Measurements from ENCODE around the gene HHLA2.
A peak's percentile ranks its signal among the peaks of the same experiment; 100 is the strongest.
"Not testable (repeated sequence)": the region's sequence is repeated elsewhere in the genome, so short reads cannot be mapped to it uniquely, and the experiment has no call there.

HHLA2 gene

DNA sequence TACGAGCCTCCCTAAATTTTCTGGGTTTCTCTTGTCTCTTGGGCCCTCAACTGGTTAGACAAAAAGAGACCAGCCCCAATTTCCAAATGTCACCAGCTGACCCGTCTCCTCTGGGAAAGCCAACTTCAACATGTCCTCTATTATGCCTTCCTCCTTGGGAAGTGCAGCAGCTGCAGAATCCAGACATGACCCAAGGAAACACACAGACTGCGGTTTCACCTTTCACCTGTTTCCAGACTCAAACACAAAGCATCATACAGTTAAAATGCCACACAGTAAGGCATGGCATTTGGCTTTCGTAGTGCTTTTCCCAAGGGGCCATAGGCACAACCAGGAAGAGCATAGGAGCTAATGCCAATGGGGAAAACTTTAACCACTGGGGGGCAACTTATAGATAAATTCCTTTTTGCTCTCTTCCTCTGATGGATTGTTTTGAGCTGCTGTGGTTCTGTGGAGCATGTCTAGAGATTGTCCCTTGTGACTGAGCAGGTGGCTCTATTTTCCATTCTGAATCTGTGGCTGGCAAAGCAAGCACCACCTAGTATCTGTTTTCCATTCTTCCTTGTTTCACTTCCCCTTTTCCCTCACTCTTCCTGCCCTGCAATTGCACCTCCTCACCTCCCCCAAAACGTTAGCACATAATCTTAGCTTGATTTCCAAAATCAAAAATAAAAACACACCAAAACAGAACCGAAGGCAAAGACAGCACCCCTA, 49.3 kb downstream of the HHLA2 start:
- no peak for DNase-seq

DNA sequence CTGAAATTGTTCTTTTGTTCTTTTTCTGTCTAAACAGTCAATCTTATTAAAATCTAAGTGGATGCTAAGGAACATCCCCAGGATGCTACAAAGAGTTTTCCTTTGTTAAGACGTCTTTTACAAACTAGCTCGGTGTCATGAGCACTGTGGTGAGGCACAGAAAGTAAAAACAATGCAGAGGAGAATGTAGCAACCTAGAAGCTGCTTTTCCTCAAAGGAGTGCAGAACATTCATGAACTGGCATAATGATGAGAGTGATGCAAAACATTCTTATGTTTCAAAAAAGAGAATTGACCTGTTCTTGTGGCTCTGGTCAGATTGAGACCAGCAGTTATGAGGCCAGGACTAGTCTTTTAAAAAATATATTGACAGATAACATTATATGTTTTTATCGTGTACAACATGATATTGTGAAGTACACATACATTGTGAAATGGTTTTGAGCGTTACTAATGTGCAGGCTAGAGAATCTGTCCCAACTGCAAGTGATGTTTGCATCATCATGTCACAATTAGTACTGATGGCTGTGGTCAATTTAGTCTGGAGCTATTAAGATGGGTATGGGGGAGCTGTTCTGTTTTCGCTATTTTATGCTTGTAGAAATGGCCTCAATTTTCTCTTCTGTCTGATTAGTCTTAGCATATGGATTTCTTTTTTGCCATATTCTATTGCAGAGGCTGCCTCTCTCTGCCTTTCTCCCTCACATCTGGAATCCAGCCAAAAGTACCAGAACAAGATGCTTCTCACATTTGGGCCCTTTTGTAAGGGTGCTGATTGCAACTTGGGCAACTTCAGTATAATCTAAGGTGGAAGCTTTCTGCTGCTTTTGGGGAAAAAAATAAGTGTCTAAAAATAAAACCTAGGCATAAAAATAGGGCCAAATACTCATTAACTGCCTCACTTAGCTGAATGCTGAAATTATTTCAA, 50.2 kb downstream of the HHLA2 start:
- no peak for DNase-seq

DNA sequence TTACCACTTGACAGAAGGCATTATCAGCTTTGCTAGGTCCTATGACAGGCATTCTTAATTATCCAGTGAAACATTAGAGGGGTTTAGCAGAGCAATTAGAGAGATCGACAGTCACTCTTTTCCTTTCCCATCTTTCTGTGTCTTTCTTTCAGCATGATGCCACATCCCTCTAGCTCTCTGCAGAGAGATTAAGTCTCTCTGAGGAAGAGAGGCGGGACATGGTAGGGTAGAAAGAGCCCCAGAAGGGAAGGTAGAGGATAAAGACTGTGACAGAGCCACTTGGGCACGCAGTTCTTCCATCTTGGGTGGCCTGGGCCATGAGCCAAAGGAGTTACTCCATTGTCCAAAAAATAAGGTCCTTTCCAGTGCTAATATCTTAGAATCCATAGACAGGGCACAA, 55.8 kb downstream of the HHLA2 start:
- DNase-seq, result no peak

DNA sequence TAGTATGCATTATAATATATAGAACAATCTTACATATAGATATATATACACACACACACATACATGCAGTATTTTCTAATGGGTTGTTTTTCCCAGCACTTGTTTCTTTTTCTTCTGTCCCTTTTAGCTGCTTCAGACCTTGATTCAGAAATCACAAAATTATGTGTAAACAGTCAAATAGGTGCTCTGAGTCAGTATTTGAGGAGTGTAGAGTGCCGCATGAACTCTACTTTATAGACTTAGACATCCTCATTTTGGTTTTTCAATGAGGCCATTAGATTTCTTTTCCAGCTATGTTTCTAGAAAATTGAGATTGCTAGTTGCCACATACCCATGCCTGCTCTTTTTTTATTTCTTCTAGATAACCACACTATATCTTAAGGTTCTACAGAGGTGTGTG, 58.2 kb downstream of the HHLA2 start:
- no peak for DNase-seq

DNA sequence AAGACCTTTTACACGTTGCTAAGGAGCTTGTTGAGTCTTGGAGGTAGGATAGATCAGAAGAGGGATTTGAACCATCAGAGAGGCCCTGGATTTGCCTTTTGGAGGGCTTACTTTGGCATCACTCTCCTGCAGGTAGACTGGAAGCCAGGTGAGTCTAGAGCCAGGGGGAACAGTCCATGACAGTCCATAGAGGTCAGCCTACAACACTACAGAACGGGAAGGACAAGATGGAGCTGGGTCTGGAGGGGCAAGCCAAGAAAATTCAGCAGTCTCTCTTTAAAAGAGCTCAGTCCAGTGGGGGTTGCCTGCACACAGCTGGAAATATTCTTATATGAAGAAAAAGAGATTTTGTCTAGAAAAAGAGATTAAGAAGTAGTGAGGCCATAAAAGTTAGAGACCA, 60.7 kb downstream of the HHLA2 start:
- no peak for DNase-seq

DNA sequence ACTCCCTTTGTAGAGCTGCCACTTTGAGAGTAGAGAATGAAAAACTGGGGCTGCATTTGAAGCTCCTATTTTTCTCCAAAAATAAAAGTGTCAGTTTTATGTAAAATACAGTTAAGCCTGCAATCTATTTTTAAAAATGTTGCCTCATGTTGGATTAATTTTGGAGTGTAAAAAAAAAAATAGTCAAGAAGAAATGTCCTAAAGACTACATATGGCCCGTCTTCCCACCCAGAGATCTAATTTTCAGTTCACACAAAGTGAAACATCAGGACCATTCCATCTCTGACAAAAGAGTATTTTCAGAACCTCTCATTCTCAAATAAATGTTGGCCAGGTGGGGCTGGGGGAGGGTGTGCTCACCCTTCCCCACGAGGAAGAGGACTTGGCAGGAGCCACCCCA, 62.7 kb downstream of the HHLA2 start:
- no peak for DNase-seq

DNA sequence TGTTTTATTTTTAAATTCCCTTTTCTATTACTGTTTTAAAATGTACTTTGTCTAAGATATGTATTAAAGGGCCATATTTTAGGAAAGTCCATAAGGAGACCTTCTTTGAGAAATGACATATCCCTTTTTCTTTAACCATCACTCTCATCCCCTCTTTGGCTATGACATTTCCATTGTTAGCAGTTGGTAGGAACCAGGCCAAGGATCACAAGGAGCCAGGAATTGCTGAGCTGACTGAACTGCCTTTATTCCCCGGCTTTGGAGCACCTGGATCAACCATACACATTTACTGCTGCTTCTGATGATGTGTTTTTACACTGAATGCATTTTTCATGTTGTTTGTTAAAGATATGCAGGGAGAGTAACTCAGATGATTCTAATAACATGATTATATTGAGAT, 79.7 kb downstream of the HHLA2 start:
- no peak for DNase-seq

DNA sequence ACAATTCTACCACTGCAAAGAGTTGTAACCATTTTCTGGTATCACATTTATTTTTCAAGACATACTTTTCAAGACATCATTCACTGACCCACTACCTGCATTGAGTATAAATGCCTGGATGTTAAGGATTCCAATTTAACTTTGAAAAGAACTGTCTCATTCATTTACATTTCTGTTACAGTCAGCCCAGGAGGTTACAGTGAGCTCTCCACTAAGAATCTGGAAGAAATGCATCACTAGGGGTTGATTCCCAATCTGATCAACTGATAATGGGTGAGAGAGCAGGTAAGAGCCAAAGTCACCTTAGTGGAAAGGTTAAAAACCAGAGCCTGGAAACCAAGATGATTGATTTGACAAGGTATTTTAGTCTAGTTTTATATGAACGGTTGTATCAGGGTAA, 81.0 kb downstream of the HHLA2 start:
- no peak for DNase-seq

DNA sequence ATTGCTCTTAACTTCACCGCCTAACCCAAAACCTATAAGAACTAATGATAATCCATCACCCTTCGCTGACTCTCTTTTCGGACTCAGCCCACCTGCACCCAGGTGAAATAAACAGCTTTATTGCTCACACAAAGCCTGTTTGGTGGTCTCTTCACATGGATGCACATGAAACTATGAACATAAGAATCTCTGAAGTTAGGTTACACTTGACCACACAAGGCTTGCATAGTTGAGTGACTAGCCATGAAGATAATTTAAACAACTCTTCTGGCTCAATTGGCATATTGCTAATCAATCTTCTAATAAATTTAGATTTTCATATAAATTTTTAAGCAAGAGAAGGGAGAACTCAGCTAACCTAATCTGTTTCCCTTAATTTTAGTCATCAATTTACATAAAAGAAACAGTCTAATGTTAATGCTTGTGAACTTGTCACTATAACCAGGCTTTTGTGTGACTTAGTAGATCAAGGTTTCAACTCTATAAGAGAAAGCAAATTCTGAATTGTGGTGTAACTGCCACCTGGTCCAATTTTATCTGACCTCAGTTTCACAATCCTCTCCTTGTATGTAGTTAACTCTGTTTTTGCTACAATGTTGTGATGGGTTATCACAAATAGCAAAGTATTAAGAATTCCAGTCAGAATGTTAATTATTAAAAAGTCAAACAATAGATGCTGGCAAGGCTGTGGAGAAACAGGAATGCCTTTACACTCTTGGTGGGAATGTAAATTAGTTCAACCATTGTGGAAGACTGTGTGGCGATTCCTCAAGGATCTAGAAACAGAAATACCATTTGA, 82.0 kb downstream of the HHLA2 start:
- DNase-seq, result no peak

DNA sequence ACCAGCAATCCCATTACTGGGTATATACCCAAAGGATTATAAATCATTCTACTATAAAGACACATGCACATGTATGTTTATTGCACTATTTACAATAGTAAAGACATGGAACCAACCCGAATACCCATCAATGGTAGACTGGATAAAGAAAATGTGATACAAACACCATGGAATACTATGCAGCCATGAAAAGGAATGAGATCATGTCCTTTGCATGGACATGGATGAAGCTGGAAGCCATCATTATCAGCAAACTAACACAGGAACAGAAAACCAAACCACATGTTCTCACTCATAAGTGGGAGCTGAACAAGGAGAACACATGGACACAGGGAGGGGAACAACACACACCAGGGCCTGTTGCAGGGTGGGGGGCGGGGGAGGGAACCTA, 82.6 kb downstream of the HHLA2 start:
- DNase-seq, result not testable (repeated sequence)

DNA sequence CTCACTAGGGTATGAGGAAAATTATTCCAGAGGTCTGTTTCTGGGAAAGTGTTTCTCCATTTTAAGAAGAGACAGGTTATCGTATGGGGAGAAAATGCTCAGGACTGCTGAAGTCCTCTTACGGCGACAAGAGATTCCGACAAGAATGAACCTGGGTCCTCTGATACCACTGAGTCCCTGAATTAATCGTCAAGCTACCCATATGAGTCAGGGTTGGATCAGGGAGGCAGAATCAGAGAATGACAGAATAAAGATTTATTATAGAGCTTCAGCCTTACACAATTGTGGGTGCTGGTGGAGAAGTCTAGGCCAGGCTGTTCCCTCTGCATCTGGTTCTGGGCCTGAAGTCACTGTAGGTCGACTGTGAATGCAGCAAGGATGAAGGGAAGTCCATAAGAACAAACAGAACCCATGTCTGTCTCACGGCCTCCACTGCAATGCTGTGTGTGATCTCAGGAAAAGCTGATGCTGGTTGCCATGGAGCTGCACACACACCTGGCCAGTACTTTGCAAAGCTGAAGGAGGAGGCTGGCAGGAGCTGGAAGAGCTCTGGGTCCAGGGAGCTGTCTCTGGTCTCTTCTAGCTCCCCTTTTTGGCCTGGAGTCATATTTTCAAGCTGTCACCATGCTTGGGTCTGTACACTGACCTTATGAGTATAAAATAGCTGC, 83.9 kb downstream of the HHLA2 start:
- no peak for DNase-seq

DNA sequence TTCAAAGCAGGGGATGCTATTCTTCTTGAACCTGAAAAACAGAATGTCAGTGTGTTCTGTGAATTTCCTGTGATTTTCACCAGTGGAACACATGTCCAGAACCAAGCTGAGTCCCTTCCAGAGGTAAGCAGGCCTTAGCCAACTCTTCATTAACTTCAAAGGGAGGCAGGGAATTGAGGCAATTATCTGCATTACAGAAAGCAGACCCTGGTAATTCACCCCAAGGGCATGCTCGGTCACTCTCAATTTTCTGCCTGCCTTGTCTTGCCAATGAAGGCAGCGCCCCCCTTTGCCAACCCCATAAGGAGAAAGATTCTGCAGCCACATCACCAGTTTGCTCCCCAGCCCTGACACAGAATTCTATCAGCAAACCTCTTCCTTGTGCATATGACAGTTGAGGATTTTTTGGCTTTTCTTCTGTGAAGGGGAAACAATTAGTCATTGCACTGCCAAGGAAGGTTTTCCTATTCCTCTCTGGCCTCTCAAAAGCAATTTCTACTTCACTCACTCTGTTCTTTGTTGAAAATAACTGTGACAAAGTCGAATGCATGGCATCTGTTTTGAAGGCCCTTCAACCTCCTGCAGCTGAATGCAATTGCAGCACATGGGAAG, 85.3 kb downstream of the HHLA2 start:
- no peak for DNase-seq

DNA sequence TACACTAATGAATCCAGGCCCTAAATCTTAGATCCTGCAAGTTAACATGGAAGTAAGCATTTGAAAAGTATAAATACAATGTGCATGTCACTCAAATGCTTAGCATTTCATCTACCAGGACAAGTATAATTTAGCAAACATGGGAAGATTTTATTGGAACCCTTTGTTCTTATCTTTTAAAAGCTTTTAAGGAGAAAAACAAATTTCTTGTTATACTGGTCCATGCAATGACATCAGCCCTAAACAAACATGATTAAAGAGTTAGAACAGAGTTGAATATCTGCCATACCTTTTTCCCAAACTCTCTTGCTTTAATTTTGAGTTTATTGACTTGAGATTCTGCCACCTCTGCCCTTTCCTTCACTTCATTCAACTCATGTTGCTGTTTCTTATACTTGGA, 87.0 kb downstream of the HHLA2 start:
- no peak for DNase-seq

DNA sequence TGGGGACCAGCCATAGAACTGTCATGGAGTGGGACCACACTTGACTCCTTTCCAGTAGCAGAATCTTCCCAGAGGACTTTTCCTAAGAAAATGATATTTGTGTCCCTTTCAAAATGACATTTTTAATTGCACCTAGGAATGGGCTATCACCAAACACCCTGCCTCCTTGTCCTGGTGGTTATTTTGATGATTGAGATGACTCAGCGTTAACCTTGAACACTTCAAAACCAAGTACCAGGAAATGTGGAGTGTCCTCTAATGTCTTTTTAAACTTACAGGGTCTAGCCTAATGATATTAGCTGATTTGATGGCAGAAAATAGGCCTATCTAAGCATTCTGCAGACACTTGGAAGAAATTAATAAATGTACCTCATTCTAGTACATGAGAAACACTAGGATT, 90.7 kb downstream of the HHLA2 start:
- no peak for DNase-seq

DNA sequence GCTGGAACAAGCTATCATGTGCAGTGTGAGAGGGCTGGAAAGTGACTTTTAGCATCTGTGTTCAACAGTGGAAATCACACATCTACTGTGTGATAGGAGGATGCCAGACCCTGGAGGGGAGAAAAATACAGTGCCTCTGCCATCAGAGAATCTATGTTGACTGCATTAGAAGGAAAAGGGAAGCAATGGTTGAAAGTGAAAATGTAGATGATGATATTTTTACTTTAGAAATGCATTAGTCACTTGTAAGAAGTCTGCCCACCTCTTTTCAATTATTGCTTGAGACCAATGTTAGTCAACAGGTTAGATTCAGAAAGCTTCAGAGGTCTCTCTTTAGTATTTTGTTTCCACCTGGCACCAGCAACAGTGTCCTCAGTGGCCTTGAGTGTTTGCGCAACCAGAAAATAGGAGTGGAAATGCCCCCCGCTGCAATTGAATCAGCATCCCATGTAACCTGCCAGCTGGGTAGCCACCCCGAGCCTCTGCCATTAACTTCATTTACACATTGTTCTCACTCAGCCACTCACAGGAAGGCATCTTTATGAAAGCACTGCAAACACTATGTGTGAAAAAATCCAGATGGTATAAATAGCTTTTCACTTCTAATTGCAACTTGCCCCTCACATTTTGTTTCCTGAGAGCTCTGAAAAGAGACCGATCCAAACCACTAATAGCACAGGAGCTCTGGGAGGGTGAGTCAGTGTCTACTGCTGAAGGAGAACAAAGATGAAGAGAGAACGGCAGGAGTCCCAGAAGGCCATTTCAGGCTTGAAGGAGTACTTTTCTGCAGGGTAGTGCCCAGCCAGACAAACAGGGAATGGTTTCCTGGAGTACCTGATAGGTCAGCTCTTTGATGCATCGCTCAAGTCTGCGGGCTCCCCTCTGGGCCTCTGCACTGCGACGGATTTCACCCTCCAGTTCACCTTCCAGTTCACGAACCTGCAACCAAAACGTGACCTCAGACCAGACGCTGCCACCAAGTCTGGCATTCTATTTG, 92.1 kb downstream of the HHLA2 start:
- DNase-seq, result peak in 1 of 2 experiments; percentile 53

DNA sequence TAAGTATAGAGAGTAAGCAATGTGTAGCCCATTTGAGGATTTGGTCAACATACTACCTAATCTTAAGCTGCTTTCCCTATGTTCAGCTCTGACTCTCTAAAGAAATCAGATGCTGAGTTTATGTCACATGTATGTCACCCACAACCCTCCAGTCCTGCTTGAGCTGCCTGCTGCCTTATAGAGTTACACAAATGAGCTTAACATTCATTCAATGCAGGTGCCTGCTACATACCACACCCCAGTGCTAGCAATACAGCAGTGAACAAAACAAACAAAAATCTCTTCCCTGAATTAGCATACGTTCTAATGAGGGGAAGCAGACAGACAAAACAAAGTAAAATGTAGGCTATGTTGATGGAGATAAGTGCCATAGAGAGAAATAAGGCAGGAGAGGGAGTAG, 93.0 kb downstream of the HHLA2 start:
- DNase-seq, result no peak

DNA sequence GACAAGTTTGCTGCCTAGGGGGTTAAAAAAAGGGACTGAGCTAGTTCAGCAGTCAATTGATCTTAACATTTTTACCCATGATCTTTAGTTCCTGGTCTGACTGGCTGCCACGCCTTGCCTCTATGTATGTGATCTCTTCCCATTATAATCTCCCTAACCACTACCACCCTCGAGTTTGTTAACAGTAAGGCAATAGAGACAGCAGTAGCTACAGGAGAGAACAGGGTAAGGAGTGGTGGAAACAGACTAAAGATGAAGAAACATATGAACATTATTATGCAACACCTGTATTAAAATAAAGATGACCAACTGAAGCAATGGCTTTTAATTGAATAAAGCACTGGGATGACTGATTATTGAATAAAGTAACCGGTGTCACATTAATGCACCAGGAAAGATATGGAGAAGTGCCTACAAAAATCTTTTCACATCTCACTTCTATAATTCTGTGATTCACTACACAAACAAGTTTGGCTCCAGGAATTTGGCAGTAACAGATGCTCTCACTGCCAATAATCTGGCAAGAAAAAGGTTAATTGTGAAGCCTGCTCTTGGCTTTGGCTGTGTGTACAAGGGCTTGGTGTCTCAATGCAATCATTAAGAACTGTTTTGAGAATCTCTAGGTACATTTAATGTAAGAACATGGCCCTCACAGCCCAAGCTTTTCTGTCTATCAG, 95.7 kb downstream of the HHLA2 start:
- DNase-seq, result peak; percentile 59 to 92

DNA sequence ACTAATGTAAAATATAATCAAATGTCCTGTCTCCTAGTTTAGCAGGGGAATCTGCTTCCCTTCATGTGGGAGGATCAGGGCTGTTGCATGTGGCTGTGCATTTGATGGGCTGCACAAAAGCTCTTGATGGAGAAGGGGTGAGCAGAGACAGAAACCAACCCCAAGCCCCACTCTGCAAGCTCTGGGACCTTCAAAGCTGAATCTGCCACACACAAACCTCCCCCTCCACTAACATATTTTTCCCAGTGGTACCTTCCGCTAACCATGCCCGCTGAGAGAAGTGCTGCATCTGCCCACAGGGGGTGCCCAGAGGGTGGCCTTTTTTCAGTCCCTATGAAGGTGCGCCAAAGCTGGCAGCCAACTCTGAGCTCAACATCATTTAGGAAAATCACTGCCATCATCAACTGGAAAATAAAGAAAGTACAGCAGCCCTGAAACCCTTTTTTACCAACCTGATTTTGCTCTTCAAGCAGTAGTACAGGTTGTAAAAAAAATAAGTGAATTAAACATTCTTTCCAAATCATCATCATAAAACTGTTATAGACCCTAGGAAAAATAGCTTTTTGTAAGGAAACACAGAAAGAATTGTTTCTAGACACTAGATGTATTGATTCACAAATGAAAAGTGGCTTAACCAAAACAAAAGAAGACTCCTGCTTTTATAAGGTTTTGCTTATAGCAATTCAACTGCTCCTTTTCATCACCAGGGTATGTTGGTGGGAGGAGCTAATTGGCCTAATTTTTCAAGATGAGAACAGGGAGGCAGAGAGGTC, 97.0 kb downstream of the HHLA2 start:
- peak in 1 of 2 experiments; percentile 32 for DNase-seq

DNA sequence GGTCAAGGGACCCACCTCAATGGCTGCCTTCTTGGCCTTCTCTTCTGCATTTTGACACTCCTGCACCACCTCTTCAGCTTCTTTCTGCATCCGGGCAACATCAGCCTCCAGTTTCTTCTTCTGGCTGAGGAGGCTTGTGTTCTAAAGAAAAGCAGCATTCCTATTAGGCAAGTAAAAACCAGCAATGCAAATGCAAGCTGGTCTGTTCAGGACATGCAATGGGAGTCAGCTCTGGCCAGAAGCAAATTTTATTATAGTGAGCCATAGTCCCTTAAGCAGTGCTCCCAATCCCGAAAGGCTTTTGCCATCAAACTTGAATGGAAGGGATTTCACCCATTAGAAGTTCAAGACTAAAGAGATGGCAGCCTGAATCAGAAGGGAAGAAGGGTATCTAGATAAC, 97.7 kb downstream of the HHLA2 start:
- DNase-seq, result no peak

DNA sequence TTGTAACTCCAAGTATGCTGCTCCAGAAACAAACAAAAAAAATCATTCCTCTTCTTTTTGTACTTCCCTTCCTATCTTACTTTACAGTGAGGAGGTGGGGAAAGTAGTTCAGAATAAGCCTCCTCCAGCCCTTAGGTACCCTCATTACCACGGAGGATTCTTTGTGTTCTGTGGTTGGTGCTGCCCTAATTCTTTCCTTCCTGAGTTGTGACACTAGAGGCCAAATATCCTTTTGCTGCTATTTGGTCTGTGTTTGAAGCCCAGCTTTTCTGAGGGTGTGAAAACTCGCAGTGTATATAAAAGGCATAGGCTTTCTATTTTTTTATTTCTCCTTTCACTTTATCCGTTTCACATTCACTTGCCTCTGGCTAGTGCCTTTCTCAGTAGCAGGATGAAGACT, 98.2 kb downstream of the HHLA2 start:
- no peak for DNase-seq
